Breast epithelium (tissue), 4 donors: ENCODE results near the gene SLC25A34. TPM values are rescaled to one million over a fixed set of nuclear protein-coding genes. Genes with fewer than 3 reads are reported as not detected.
A peak's percentile ranks its signal among the peaks of the same experiment; 100 is the strongest.

ENCODE experiments used
- DNase-seq, 2 donors: peaks; one replicate each; pipeline ENCODE4 v3.0.0-alpha.2; 2019; ENCODE audit warnings: low spot score in 2 of 2
- H3K27ac ChIP-seq, 2 donors: fragments of 200-600 bp; sonication (generic) in 1 of 2; one replicate each; pipeline ENCODE4 v1.5.1; 2016 to 2019; ENCODE audit warnings: mild to moderate bottlenecking in 1 of 2
- H3K27me3 ChIP-seq, 2 donors: fragments of 200-600 bp; sonication (generic) in 1 of 2; one replicate each; pipeline versions ENCODE4 v1.5.1 to v1.6.0; 2017 to 2019; ENCODE audit warnings: control low read depth in 1 of 2, mild to moderate bottlenecking in 1 of 2
- H3K36me3 ChIP-seq: fragments of 200-600 bp; one replicate; pipeline ENCODE4 v1.5.1; 2019
- H3K4me1 ChIP-seq, 2 donors: fragments of 200-600 bp; sonication (generic); one replicate each; pipeline ENCODE4 v1.5.1; 2016 to 2019; ENCODE audit warnings: control low read depth in 1 of 2
- H3K4me3 ChIP-seq, 3 donors: fragments of 200-600 bp; sonication (generic); 1 replicate in 2 of 3; 2 replicates in 1 of 3; pipeline ENCODE4 v1.5.1; 2016 to 2019; ENCODE audit warnings: mild to moderate bottlenecking in 3 of 3, moderate library complexity in 2 of 3
- H3K9me3 ChIP-seq, 2 donors: fragments of 200-600 bp; sonication (generic) in 1 of 2; one replicate each; pipeline ENCODE4 v1.5.1; 2016 to 2019; ENCODE audit warnings: control low read depth in 1 of 2
- POLR2A ChIP-seq: fragments of 450-650 bp; IDR thresholded peaks from one replicate; pipeline ENCODE4 v1.6.1; 2016; ENCODE audit warnings: antibody characterized with exemption, mild to moderate bottlenecking, moderate library complexity
- POLR2AphosphoS5 ChIP-seq, 3 donors: sonication (generic); formaldehyde crosslinking; IDR thresholded peaks; one replicate each; pipeline ENCODE4 v1.6.1; 2017; ENCODE audit warnings: antibody characterized with exemption in 3 of 3
- intact Hi-C: fragments of 100-400 bp; cut with DNase I; formaldehyde crosslinking; loops from one replicate; pipeline ENCODE4 v1.15.1; 2023; ENCODE audit warnings: low total_unique reads
- total RNA-seq, 3 donors: library from RNA; depleted of rRNA; stranded (reverse); fragments of >200 nt; gene quantifications; one replicate each; pipeline ENCODE4 v1.1.0, GENCODE V29; 2016
- TF ChIP-seq, protein P1 (sequence below), 3 donors: fragments of 450-650 bp; IDR thresholded peaks; one replicate each; pipeline ENCODE4 v1.5.1; 2016 to 2017; ENCODE audit warnings: antibody characterized with exemption in 3 of 3, mild to moderate bottlenecking in 3 of 3, moderate library complexity in 3 of 3

SLC25A34 gene
- total RNA-seq, 3 donors from 2014 or later = 1.0 to 1.8 (median 1.3) TPM

DNA sequence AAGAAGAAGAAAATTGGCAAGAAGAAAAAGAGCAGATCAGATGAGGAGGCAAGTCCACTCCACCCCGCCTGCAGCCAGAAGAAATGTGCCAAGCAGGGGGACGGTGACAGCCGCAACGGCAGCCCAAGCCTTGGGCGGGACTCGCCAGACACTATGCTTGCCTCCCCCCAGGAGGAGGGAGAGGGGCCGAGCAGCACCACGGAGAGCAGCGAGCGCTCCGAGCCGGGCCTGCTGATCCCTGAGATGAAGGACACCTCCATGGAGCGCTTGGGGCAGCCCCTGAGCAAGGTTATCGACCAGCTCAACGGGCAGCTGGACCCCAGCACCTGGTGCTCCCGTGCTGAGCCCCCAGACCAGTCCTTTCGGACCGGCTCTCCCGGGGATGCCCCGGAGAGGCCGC lies 9.0 kb upstream of the SLC25A34 start:
- Histone ChIP-seq H3K9me3 (no peaks in the 10 kb centered on the region), H3K27me3 (no peaks in the 10 kb centered on the region), H3K4me3 (no peak overlapping the region), H3K4me1 (no peaks in the 10 kb centered on the region), H3K27ac (no peak overlapping the region), H3K36me3 (peaks cover 18% of the 10 kb centered on the region)
- intact Hi-C loops = no loop called here
- no peak for DNase-seq
- TF ChIP-seq, protein P1, sequence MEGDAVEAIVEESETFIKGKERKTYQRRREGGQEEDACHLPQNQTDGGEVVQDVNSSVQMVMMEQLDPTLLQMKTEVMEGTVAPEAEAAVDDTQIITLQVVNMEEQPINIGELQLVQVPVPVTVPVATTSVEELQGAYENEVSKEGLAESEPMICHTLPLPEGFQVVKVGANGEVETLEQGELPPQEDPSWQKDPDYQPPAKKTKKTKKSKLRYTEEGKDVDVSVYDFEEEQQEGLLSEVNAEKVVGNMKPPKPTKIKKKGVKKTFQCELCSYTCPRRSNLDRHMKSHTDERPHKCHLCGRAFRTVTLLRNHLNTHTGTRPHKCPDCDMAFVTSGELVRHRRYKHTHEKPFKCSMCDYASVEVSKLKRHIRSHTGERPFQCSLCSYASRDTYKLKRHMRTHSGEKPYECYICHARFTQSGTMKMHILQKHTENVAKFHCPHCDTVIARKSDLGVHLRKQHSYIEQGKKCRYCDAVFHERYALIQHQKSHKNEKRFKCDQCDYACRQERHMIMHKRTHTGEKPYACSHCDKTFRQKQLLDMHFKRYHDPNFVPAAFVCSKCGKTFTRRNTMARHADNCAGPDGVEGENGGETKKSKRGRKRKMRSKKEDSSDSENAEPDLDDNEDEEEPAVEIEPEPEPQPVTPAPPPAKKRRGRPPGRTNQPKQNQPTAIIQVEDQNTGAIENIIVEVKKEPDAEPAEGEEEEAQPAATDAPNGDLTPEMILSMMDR (IDR thresholded peaks at IDR 0.05) = no peak
- TF ChIP-seq POLR2AphosphoS5 (IDR thresholded peaks at IDR 0.05) = no peak
- TF ChIP-seq POLR2A = no peak

DNA sequence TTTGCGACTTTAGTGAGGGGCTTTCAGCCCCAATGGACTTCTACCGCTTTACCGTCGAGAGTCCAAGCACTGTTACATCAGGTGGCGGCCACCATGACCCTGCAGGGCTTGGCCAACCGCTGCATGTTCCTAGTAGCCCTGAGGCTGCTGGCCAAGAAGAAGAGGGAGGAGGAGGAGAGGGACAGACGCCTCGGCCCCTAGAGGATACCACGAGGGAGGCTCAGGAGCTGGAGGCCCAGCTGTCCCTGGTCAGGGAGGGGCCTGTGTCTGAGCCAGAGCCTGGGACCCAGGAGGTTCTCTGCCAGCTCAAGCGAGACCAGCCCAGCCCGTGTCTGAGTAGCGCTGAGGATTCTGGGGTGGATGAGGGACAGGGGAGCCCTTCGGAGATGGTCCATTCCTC lies 8.6 kb upstream of the SLC25A34 start:
- no peaks in the 10 kb centered on the region for H3K9me3 ChIP-seq
- no peak overlapping the region for H3K27ac ChIP-seq
- intact Hi-C loops = no loop called here
- H3K4me3 ChIP-seq = no peak overlapping the region
- H3K4me1 ChIP-seq = no peaks in the 10 kb centered on the region
- TF ChIP-seq POLR2A (no peak), POLR2AphosphoS5 (IDR thresholded peaks at IDR 0.05) (no peak)
- TF ChIP-seq, protein P1 (IDR thresholded peaks at IDR 0.05) = no peak
- H3K36me3 ChIP-seq = peaks cover 18% of the 10 kb centered on the region
- H3K27me3 ChIP-seq = no peaks in the 10 kb centered on the region
- DNase-seq = no peak

DNA sequence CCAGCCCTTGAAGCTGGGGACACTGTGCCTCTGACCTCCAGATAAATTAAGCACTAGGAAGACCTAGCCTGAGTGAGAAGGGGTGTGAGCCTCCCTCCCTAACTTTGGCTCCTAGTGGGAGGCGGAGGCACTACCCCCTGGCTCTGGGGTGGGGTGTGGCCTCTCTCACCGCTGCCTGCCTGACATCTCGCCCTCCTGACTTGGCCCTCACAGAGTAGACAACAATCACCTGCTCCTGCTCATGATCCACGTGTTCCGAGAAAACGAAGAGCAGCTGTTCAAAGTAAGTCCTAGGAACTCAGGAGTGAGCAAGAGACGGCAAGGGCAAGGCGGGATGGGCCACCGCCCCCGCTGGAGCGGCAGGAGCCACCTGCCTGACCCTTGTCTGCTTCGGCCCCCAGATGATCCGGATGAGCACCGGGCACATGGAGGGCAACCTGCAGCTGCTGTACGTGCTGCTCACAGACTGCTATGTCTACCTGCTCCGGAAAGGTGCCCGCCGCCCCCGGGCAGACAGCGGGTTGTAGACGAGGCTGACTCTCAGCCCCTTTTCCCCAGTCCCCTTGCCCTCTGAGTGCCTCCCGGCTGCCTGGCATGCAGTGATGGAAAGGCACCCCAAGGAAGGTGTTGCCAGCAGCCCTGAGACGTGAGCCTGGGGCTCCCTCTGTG lies 8.1 kb upstream of the SLC25A34 start:
- DNase-seq = no peak
- no peaks in the 10 kb centered on the region for H3K27me3 ChIP-seq
- H3K9me3 ChIP-seq = no peaks in the 10 kb centered on the region
- no peak overlapping the region for H3K27ac ChIP-seq
- H3K4me1 ChIP-seq = no peaks in the 10 kb centered on the region
- intact Hi-C loops = no loop called here
- no peak overlapping the region for H3K4me3 ChIP-seq
- TF ChIP-seq, protein P1 (IDR thresholded peaks at IDR 0.05) = no peak
- TF ChIP-seq POLR2AphosphoS5 (IDR thresholded peaks at IDR 0.05) = no peak
- TF ChIP-seq POLR2A = no peak
- peaks cover 18% of the 10 kb centered on the region for H3K36me3 ChIP-seq

DNA sequence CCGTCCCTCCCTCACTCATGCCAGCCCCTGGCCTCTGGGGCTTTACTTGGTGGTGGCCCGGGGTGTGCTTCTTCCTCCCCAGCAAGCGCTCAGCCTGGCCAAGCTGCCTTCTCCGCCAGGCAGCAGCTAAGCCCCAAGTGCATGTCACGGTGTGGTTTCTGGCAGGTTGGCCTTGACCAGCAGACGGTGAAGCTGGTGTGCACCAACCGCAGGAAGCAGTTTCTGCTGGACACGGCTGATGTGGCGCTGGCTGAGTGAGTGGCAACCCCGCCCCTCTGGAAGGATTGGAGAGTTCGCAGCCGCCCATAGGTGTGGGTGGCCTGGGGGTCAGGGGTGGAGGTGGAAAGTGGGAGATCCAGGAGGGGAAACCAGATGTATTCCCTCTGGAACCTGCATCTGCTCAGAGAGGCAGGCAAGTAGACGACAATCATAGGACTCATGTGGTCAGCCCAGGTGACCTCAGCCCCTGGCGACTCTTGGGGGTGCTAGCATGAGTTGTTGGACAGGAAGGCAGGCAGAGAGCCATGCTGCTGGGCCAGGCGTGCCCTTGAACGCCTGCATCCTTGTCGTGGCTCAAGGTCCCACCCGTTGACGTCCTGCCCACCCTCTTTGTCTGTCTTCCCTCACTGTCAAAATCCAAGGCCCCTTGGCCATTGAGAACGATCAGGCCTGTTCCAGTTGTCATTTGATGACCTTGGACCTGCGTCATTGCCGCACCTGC lies 7.0 kb upstream of the SLC25A34 start:
- H3K36me3 ChIP-seq = peaks cover 28% of the 10 kb centered on the region
- no peaks in the 10 kb centered on the region for H3K9me3 ChIP-seq
- no peak overlapping the region for H3K4me3 ChIP-seq
- no peak for DNase-seq
- no peaks in the 10 kb centered on the region for H3K27me3 ChIP-seq
- intact Hi-C loops = no loop called here
- H3K27ac ChIP-seq = peak overlapping the region in 1 of 2 donors; percentile 12
- H3K4me1 ChIP-seq = no peaks in the 10 kb centered on the region
- no peak for TF ChIP-seq POLR2A
- no peak for TF ChIP-seq POLR2AphosphoS5 (IDR thresholded peaks at IDR 0.05)
- TF ChIP-seq, protein P1 (IDR thresholded peaks at IDR 0.05) = no peak

DNA sequence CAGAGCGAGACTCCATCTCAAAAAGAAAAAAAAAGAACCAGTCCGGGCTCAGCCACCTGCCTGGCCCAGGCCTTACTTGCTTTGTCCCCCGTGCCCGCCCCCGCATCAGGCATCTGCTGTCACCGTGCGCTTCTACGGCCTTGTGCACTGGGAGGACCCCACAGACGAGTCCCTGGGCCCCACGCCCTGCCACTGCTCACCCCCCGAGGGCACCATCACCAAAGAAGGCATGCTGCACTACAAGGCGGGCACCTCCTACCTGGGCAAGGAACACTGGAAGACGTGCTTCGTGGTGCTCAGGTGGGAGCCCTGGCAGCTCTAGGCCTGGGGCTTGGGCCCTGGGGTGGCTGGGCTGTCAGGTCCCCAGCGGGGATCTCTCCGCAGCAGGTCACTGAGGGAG lies 5.6 kb upstream of the SLC25A34 start:
- H3K9me3 ChIP-seq = no peaks in the 10 kb centered on the region
- peaks cover 28% of the 10 kb centered on the region for H3K36me3 ChIP-seq
- no peak overlapping the region for H3K27ac ChIP-seq
- DNase-seq = no peak
- no peaks in the 10 kb centered on the region for H3K4me1 ChIP-seq
- intact Hi-C loops = no loop called here
- H3K27me3 ChIP-seq = no peaks in the 10 kb centered on the region
- no peak overlapping the region for H3K4me3 ChIP-seq
- TF ChIP-seq POLR2A (no peak), POLR2AphosphoS5 (IDR thresholded peaks at IDR 0.05) (no peak)
- TF ChIP-seq, protein P1 (IDR thresholded peaks at IDR 0.05) = no peak
